Left lung (tissue), 10 donors: ENCODE data around the gene DTX1. TPM values are rescaled to one million over a fixed set of nuclear protein-coding genes. Genes with fewer than 3 reads are reported as not detected.
A peak's percentile ranks its signal among the peaks of the same experiment; 100 is the strongest.

Source experiments
- ATAC-seq: fragments of 200-7000 bp; cut with Tn5 transposase; one replicate; pipeline ENCODE4 v1.9.1; 2020; ENCODE audit warnings: moderate library complexity
- DNase-seq, 4 donors: peaks; one replicate each; pipeline ENCODE4 v3.0.0-alpha.2; 2013 to 2020
- H3K27ac ChIP-seq, 2 donors: fragments of 200-600 bp; sonication (generic) in 1 of 2; one replicate each; pipeline versions ENCODE4 v1.5.0 to v1.8.0; 2020 to 2021
- H3K27me3 ChIP-seq, 2 donors: fragments of 200-600 bp; sonication (generic) in 1 of 2; one replicate each; pipeline versions ENCODE4 v1.5.0 to v1.8.0; 2020 to 2021
- H3K36me3 ChIP-seq, 2 donors: fragments of 200-600 bp; sonication (generic) in 1 of 2; one replicate each; pipeline versions ENCODE4 v1.5.0 to v1.8.0; 2020 to 2021
- H3K4me1 ChIP-seq, 2 donors: fragments of 200-600 bp; one replicate each; pipeline ENCODE4 v1.8.0; 2021
- H3K4me3 ChIP-seq, 2 donors: fragments of 200-600 bp; sonication (generic) in 1 of 2; one replicate each; pipeline versions ENCODE4 v1.5.0 to v1.8.0; 2020 to 2021; ENCODE audit warnings: mild to moderate bottlenecking in 1 of 2
- H3K9me3 ChIP-seq, 2 donors: fragments of 200-600 bp; sonication (generic) in 1 of 2; one replicate each; pipeline versions ENCODE4 v1.5.0 to v1.8.0; 2020 to 2021
- intact Hi-C, 2 donors: fragments of 100-400 bp; cut with DNase I; formaldehyde crosslinking; loops; one replicate each; pipeline versions ENCODE4 v1.11.2 to v1.14.2; 2022
- polyA plus RNA-seq, 6 donors: library from polyadenylated mRNA; unstranded; fragments of 120-200 nt; gene quantifications; one replicate each; pipeline ENCODE4 v1.2.1, GENCODE V29; 2013; ENCODE audit not compliant: insufficient read length in 6 of 6
- total RNA-seq, 2 donors: library from RNA; stranded (reverse); fragmentation: NEBNext Ultra II Directional; extraction: Animal tissue kit (Norgen Biotek cat#: 25700); gene quantifications; one replicate each; pipeline ENCODE4 v1.2.1, GENCODE V29; 2021
- TF ChIP-seq, protein P1 (sequence below), 2 donors: fragments of 200-600 bp; sonication (generic) in 1 of 2; IDR thresholded peaks; one replicate each; pipeline versions ENCODE4 v1.5.0 to v1.8.0; 2021; ENCODE audit warnings: antibody characterized with exemption in 2 of 2
- donor health status: DM: no; HTN: yes; CAD: no.
- donor health status: DM: no; HTN: no; CAD: no.

Gene DTX1
- total and polyA plus RNA-seq, 8 donors = 0.70 to 6.3 (median 4.3) TPM

DNA sequence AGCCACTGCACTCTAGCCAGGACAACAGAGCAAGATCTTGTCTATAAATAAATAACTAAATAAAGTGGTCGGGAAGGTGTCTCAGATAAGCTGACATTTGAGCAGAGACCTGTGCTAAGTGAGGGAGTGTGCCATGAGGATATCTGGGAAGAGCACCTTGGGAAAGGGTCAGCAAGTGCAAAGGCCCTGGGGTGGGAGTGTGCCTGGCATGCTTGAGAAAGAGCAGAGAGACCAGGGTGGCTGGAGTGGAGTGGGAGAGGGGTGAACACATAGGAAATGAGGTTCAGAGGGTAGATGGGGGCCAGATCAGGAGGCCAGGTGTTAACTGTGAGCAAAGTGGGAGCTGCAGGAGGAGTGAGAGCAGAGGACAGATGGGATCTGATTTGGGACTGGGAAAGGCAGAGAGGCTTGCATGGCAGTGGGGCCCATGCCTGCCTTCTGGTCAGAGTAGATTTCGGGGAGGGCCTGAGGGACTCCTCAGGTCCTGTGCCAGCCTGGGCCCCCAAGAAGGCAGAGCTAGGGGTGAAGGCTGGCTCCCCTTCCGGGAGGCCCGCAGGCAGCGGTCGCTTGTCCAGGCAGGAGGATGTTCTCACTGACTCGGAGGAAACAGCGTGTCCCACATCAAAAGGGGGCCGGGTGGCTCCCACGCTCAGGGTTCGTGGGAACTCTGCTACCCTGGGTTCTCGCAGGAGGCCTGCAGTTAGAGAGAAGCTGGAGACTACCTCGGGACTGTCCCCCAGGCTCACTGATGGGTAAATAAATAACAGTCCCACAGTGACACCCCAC is 32.6 kb downstream of the DTX1 start:
- no peaks in the 10 kb centered on the region for H3K36me3 ChIP-seq
- no peaks in the 10 kb centered on the region for H3K9me3 ChIP-seq
- H3K4me3 ChIP-seq = no peak overlapping the region
- H3K27me3 ChIP-seq = peaks cover 0 to 77% of the 10 kb centered on the region in 2 donors
- intact Hi-C loops = no loop called here
- no peaks in the 10 kb centered on the region for H3K4me1 ChIP-seq
- ATAC-seq (no peak), DNase-seq (peak in 1 of 4 donors; percentile 50)
- no peak overlapping the region for H3K27ac ChIP-seq
- TF ChIP-seq, protein P1, sequence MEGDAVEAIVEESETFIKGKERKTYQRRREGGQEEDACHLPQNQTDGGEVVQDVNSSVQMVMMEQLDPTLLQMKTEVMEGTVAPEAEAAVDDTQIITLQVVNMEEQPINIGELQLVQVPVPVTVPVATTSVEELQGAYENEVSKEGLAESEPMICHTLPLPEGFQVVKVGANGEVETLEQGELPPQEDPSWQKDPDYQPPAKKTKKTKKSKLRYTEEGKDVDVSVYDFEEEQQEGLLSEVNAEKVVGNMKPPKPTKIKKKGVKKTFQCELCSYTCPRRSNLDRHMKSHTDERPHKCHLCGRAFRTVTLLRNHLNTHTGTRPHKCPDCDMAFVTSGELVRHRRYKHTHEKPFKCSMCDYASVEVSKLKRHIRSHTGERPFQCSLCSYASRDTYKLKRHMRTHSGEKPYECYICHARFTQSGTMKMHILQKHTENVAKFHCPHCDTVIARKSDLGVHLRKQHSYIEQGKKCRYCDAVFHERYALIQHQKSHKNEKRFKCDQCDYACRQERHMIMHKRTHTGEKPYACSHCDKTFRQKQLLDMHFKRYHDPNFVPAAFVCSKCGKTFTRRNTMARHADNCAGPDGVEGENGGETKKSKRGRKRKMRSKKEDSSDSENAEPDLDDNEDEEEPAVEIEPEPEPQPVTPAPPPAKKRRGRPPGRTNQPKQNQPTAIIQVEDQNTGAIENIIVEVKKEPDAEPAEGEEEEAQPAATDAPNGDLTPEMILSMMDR (IDR thresholded peaks at IDR 0.05) = no peak

DNA sequence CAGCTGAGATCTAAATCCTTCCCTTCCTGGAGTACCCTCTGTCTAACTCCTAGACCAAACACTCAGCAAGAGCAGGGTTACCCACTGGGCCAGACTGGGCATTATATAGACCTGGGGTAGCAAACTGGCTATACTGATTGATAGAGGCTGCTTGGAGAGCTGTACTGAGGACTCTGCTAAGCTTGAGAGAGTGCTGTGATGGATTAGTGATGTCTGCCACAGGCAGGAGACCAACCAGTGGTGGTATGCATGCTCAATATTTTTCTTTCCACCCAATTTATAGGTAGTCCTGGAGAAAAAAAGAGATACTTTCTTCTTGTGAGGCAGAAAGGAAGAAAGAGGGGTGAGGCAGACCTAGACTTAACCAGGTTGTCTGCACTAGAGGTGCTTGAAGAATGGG is 33.3 kb downstream of the DTX1 start:
- no peak overlapping the region for H3K27ac ChIP-seq
- DNase-seq (no peak), ATAC-seq (no peak)
- intact Hi-C loops = no loop called here
- TF ChIP-seq, protein P1 (IDR thresholded peaks at IDR 0.05) = no peak
- H3K36me3 ChIP-seq = no peaks in the 10 kb centered on the region
- H3K27me3 ChIP-seq = peaks cover 0 to 79% of the 10 kb centered on the region in 2 donors
- H3K9me3 ChIP-seq = no peaks in the 10 kb centered on the region
- no peak overlapping the region for H3K4me3 ChIP-seq
- H3K4me1 ChIP-seq = no peaks in the 10 kb centered on the region

DNA sequence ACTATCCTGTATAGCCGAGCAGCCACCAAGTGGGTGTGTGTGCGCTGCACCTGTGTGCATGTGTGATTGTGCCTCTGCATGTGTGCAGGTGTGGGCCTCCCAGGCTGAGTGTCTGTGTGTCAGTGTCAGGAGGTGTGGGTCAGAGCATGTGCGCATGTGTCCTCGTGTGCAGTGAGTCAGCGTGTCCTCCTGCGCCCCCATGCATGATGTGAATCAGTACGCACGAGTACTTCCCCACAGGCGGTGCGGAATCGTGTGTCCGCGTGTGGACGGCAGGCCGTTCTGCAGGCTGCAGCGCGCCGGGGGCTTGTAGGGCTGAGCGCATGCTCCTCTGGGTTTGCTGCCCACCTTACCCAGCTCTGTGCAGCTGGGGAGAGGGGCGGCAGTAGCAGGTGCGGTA is 34.2 kb downstream of the DTX1 start:
- Histone ChIP-seq H3K36me3 (no peaks in the 10 kb centered on the region), H3K27ac (no peak overlapping the region), H3K9me3 (no peaks in the 10 kb centered on the region), H3K4me1 (no peaks in the 10 kb centered on the region), H3K4me3 (no peak overlapping the region), H3K27me3 (peaks cover 0 to 77% of the 10 kb centered on the region in 2 donors)
- DNase-seq (peak in 1 of 4 donors; percentile 78), ATAC-seq (no peak)
- TF ChIP-seq, protein P1 (IDR thresholded peaks at IDR 0.05) = no peak
- intact Hi-C loops = no loop called here

DNA sequence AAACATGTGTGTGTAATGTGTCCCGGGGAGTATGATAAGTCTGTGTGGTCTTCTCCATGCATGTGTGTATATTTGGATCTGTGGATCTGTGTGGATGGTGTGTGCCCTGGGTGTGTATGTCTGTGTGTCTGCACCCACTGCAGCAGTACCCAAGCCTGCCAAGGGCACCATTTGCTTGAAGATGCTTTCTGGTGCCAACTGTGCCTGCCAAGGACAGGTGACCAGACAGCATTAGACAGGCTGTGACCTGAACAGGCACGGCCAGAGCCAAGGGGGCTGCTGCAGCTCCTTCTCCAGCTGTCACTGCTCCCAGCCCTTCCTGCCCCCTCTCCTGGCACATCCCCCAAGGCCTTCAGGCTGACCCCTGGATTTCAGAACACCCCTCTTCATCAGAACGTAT is 35.0 kb downstream of the DTX1 start:
- H3K9me3 ChIP-seq = no peaks in the 10 kb centered on the region
- TF ChIP-seq, protein P1 (IDR thresholded peaks at IDR 0.05) = no peak
- no peaks in the 10 kb centered on the region for H3K4me1 ChIP-seq
- ATAC-seq (no peak), DNase-seq (no peak)
- no peaks in the 10 kb centered on the region for H3K36me3 ChIP-seq
- H3K27ac ChIP-seq = no peak overlapping the region
- H3K27me3 ChIP-seq = peaks cover 0 to 69% of the 10 kb centered on the region in 2 donors
- intact Hi-C loops = no loop called here
- no peak overlapping the region for H3K4me3 ChIP-seq

DNA sequence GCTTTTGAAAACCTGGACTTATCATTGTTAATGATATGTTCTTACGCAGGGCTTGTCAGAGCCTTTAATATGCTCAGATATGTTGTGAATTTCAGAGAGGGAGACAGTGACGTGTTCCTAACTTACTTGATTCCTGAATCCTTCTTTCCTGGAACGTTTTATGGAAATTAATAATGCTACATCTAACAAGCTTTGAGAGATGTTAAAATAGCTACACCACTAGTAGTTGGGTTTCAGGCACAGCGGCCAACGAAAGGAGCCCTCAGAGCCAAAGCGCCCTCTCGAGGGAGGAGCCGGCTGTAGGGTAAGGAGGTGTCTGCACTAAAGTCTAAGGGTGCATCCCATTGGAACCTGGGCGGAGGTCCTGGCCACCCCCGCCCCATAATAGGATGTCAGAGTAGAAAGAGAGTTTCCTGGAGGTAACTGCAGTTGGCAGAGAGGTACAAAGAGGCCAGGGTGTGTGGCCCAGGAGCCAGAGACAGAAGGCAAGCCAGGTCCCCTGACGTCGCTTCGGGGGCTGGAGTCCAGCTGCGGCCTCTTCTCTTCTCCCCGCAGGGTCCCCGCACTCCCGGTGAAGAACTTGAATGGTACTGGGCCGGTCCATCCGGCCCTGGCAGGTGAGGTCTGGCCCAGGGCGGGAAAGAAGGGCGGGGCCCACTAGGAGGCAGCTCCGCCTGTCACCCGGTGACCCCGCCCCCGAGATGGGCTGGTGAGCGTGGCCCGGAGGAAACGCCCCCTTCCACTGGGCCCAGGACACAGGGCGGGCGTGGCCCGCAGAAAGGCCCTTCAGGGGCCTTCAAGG is 36.3 kb downstream of the DTX1 start:
- Histone ChIP-seq H3K9me3 (no peaks in the 10 kb centered on the region), H3K27me3 (peaks cover 0 to 57% of the 10 kb centered on the region in 2 donors), H3K27ac (no peak overlapping the region), H3K36me3 (no peaks in the 10 kb centered on the region), H3K4me3 (no peak overlapping the region), H3K4me1 (no peaks in the 10 kb centered on the region)
- intact Hi-C loops = no loop called here
- TF ChIP-seq, protein P1 (IDR thresholded peaks at IDR 0.05) = no peak
- DNase-seq (peak in 2 of 4 donors; percentile 49 to 84), ATAC-seq (peak; percentile 81)
